Subcutaneous abdominal adipose tissue (tissue), 5 donors: ENCODE results near the gene TMEM259.

Source experiments
- H3K27ac ChIP-seq: one replicate; pipeline ENCODE4 v1.7.0; 2013; ENCODE audit warnings: low read depth, mild to moderate bottlenecking, inconsistent platforms, low read length, moderate library complexity
- H3K27me3 ChIP-seq, 5 donors: one replicate each; pipeline ENCODE4 v1.7.0; 2013; ENCODE audit warnings: low read length in 5 of 5, inconsistent platforms in 1 of 5; ENCODE audit not compliant: control insufficient read depth in 5 of 5, insufficient read depth in 4 of 5
- H3K36me3 ChIP-seq, 5 donors: one replicate each; pipeline ENCODE4 v1.7.0; 2013; ENCODE audit warnings: low read length in 5 of 5; ENCODE audit not compliant: control insufficient read depth in 5 of 5, insufficient read depth in 5 of 5
- H3K4me1 ChIP-seq, 5 donors: one replicate each; pipeline ENCODE4 v1.7.0; 2013; ENCODE audit warnings: low read length in 5 of 5, mild to moderate bottlenecking in 3 of 5, moderate library complexity in 1 of 5; ENCODE audit not compliant: control insufficient read depth in 5 of 5, insufficient read depth in 5 of 5
- H3K4me3 ChIP-seq, 5 donors: one replicate each; pipeline ENCODE4 v1.7.0; 2013; ENCODE audit warnings: low read length in 5 of 5, low read depth in 1 of 5
- H3K9ac ChIP-seq, 5 donors: one replicate each; pipeline ENCODE4 v1.7.0; 2013; ENCODE audit warnings: low read length in 5 of 5, mild to moderate bottlenecking in 4 of 5, moderate library complexity in 3 of 5
- H3K9me3 ChIP-seq, 5 donors: one replicate each; pipeline ENCODE4 v1.7.0; 2013; ENCODE audit warnings: low read length in 5 of 5; ENCODE audit not compliant: control insufficient read depth in 5 of 5
- donor health status: healthy.
- donor health status: healthy.
- donor health status: healthy.
- donor health status: healthy.
- donor health status: healthy.

Gene TMEM259

GRCh38 chr19:995051-995827, 25.7 kb downstream of the TMEM259 start:
- Histone ChIP-seq H3K4me3 (no peak overlapping the region), H3K4me1 (peaks cover 0 to 57% (median 34%) of the 10 kb centered on the region in 5 donors), H3K27me3 (peaks cover 23 to 31% (median 31%) of the 10 kb centered on the region in 5 donors), H3K36me3 (peaks cover 0 to 29% (median 12%) of the 10 kb centered on the region in 5 donors), H3K9me3 (no peaks in the 10 kb centered on the region), H3K27ac (no peak overlapping the region), H3K9ac (no peak overlapping the region)

DNA sequence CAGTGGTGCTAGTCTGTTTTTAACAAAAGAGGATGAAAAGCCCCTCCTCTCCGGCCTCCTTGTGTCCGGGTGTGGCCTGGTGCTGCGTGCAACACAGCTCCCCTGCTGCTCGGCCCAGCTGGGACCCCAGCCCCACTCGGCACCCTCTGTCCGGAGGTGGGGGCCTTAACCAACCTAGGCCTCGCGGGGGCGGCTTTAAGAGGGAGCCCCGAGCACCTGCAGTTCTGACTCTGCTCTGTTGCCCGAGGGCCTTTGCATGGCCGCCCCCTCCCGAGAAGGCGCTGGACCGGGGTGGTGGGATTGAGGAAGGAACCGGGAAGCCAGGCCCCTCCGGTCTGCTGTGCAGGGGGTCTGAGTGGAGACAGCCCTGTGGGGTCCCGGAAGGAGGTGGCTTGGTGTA, 26.4 kb downstream of the TMEM259 start:
- peaks cover 22 to 31% (median 29%) of the 10 kb centered on the region in 5 donors for H3K27me3 ChIP-seq
- H3K27ac ChIP-seq: no peak overlapping the region
- peaks cover 0 to 62% (median 34%) of the 10 kb centered on the region in 5 donors for H3K4me1 ChIP-seq
- H3K9ac ChIP-seq: no peak overlapping the region
- H3K36me3 ChIP-seq: peaks cover 0 to 36% (median 15%) of the 10 kb centered on the region in 5 donors
- no peaks in the 10 kb centered on the region for H3K9me3 ChIP-seq
- H3K4me3 ChIP-seq: no peak overlapping the region

- Histone ChIP-seq H3K36me3 (peaks cover 0 to 40% (median 18%) of the 10 kb centered on the region in 5 donors), H3K4me1 (peaks cover 0 to 62% (median 34%) of the 10 kb centered on the region in 5 donors), H3K9me3 (no peaks in the 10 kb centered on the region), H3K9ac (no peak overlapping the region), H3K27me3 (peaks cover 16 to 25% (median 23%) of the 10 kb centered on the region in 5 donors), H3K27ac (peak overlapping the region; percentile 26), H3K4me3 (no peak overlapping the region)
Measured at GRCh38 chr19:993831-994393, 27.0 kb downstream of the TMEM259 start.

DNA sequence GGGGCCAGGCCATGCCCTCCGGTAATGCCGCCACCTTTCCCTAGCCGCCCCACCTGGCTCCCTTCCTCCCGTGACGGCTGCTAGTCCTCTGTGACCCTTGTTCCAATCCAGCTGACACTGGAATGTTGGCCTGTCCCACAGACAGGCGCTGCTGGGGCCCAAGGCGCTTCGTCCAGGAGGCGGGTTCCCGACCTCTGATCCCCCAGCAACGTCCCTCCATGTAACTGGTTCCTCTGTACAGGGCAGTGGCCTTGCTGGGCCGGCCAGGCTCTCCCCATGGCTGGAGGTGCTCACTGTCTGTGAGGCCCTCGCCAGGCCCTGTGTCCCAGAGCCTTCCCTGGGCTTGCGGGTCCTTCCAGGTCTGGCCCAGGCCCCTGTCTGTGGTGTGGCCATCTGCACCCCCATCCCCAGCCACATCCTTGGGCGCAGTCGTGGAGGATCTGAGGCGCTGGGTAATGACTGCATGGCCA, 27.5 kb downstream of the TMEM259 start:
- no peaks in the 10 kb centered on the region for H3K9me3 ChIP-seq
- peak overlapping the region; percentile 26 for H3K27ac ChIP-seq
- peak overlapping the region in 1 of 5 donors; percentile 54 for H3K9ac ChIP-seq
- H3K36me3 ChIP-seq: peaks cover 0 to 44% (median 22%) of the 10 kb centered on the region in 5 donors
- peaks cover 0 to 62% (median 34%) of the 10 kb centered on the region in 5 donors for H3K4me1 ChIP-seq
- no peak overlapping the region for H3K4me3 ChIP-seq
- peaks cover 13 to 22% (median 20%) of the 10 kb centered on the region in 5 donors for H3K27me3 ChIP-seq

DNA sequence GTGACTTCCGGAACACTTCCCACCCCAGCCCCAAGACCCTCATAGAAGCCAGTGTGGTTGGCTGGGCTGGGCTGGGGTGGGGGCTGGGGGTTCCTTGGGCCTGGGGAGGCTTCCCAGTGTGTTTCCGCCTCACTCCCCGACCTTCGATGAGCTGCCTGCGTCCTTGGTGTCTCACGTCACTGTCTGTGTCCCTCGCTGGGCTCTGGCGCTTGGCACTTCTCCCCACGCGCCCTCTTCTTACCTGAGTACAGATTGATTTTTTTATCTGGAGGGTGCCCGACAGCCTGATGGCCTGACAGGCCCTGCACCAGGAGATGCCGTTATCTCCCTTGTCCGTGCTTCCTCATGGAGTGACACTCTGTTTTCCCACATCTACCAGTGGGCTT, 28.3 kb downstream of the TMEM259 start:
- peaks cover 0 to 49% (median 27%) of the 10 kb centered on the region in 5 donors for H3K36me3 ChIP-seq

DNA sequence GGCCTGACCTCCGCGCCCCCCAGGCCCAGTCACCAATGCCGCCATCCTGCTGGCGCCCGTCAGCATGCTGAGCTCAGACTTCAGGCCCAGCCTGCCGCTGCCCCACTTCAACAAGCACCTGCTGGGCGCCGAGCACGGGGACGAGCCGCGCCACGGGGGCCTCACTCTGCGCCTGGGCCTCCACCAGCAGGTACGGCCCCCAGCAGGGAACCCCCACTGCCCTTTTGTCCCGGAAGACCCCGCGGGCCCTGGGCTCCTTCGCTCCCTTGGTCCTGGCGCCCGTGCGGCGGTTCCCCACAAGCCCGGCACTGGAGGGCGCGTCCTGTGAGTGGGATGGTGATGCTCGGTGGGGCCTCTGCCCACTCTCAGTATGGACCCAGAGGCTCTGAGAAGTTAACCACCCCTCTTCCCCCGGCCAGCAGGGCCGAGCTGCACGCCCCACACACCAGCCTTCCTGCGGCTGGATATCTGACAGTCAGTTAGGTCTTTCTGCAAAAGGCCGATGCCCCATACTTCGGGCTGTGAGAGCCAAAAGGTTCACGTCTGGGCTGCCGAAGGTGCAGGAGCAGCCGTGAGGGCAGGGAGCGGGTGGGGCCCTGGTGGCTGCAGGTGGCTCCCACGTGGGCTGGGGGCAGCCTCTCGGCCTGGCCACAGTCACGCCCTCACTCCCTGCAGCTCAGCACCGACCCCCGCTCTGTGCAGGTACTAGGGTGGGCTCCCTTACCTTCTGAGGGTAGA, 28.8 kb downstream of the TMEM259 start:
- no peak overlapping the region for H3K4me3 ChIP-seq
- H3K27me3 ChIP-seq: peaks cover 6 to 16% (median 9%) of the 10 kb centered on the region in 5 donors
- H3K27ac ChIP-seq: peak overlapping the region; percentile 26
- H3K9me3 ChIP-seq: no peaks in the 10 kb centered on the region
- no peak overlapping the region for H3K9ac ChIP-seq
- H3K4me1 ChIP-seq: peaks cover 0 to 62% (median 34%) of the 10 kb centered on the region in 5 donors
- peaks cover 0 to 54% (median 31%) of the 10 kb centered on the region in 5 donors for H3K36me3 ChIP-seq

More for the DNA sequence above, 28.3 kb downstream of the TMEM259 start:
- peaks cover 9 to 19% (median 15%) of the 10 kb centered on the region in 5 donors for H3K27me3 ChIP-seq
- H3K9ac ChIP-seq: peak overlapping the region in 1 of 5 donors; percentile 30
- H3K4me1 ChIP-seq: peaks cover 0 to 62% (median 34%) of the 10 kb centered on the region in 5 donors
- H3K4me3 ChIP-seq: no peak overlapping the region
- H3K9me3 ChIP-seq: no peaks in the 10 kb centered on the region
- H3K27ac ChIP-seq: peak overlapping the region; percentile 26

GRCh38 chr19:991174-991931, 29.6 kb downstream of the TMEM259 start:
- Histone ChIP-seq H3K9ac (no peak overlapping the region), H3K4me1 (peaks cover 0 to 60% (median 31%) of the 10 kb centered on the region in 5 donors)

GRCh38 chr19:990746-991145, 30.2 kb downstream of the TMEM259 start:
- no peak overlapping the region for H3K9ac ChIP-seq
- H3K4me1 ChIP-seq: peaks cover 0 to 53% (median 25%) of the 10 kb centered on the region in 5 donors
- no peaks in the 10 kb centered on the region for H3K9me3 ChIP-seq
- peaks cover 0 to 4% (median 2%) of the 10 kb centered on the region in 5 donors for H3K27me3 ChIP-seq
- no peak overlapping the region for H3K4me3 ChIP-seq
- H3K27ac ChIP-seq: no peak overlapping the region
- peaks cover 0 to 68% (median 42%) of the 10 kb centered on the region in 5 donors for H3K36me3 ChIP-seq

More at GRCh38 chr19:991174-991931, 29.6 kb downstream of the TMEM259 start:
- Histone ChIP-seq H3K27ac (no peak overlapping the region), H3K9me3 (no peaks in the 10 kb centered on the region), H3K36me3 (peaks cover 0 to 62% (median 37%) of the 10 kb centered on the region in 5 donors), H3K4me3 (no peak overlapping the region), H3K27me3 (peaks cover 5 to 11% (median 8%) of the 10 kb centered on the region in 5 donors)

- no peak overlapping the region for H3K9ac ChIP-seq
- H3K27ac ChIP-seq: no peak overlapping the region
- H3K4me1 ChIP-seq: peaks cover 0 to 52% (median 20%) of the 10 kb centered on the region in 5 donors
- H3K9me3 ChIP-seq: no peaks in the 10 kb centered on the region
- H3K27me3 ChIP-seq: no peaks in the 10 kb centered on the region
- H3K4me3 ChIP-seq: no peak overlapping the region
- peaks cover 0 to 69% (median 42%) of the 10 kb centered on the region in 5 donors for H3K36me3 ChIP-seq
Measured at GRCh38 chr19:990119-990571, 30.8 kb downstream of the TMEM259 start.
